KOPT-K1 (cell line): ENCODE data around the gene CC2D2A.

Source experiments
- H3K27ac ChIP-seq: fragments of 200-600 bp; sonication (generic); 2 replicates; pipeline ENCODE4 v1.5.1; 2016; ENCODE audit warnings: antibody characterized with exemption, mild to moderate bottlenecking, low read depth, low read length; ENCODE audit not compliant: poor library complexity, severe bottlenecking
- H3K36me3 ChIP-seq: fragments of 200-600 bp; sonication (generic); 2 replicates; pipeline ENCODE4 v1.5.1; 2017; ENCODE audit warnings: antibody characterized with exemption, mild to moderate bottlenecking, low read length, moderate library complexity; ENCODE audit not compliant: insufficient read depth
- H3K9me3 ChIP-seq: fragments of 200-600 bp; sonication (generic); 2 replicates; pipeline ENCODE4 v1.5.1; 2017; ENCODE audit warnings: antibody characterized with exemption, low read length, mild to moderate bottlenecking; ENCODE audit not compliant: insufficient read depth, poor library complexity, severe bottlenecking

CC2D2A gene

DNA sequence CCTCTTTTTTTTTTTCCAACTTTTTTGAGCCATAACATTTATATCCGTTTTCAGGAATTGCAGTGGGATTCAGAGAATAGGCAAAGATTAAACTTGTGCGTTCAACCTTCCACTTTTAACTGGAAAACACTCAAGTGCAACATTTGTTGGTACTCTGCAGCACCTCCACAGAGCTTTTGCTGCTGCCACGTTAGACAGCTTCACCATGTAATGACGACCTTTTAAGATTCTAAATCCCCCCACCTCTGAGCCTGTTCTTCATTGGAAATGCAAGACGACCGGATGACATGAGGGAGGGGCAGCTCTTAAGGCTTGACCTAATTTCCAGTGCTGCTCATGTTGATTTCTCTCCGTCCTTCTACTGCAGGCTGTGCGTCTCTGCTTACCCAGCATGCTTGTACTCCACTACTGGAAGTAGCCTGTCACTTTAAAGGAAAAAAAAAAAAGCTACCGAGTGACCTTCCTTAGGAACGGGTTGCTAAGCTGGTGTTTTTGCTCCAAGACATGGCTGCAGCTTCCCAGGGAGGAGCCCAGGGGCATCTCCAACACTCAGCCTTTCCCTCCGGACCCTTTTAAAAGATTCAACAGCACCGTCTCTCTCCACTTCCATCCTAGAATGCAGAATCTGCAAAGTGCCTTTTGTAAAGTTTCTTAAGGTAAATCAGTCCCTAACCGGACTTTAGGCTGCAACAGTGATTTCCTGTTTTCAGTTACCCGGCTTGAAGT, at the start of gene CC2D2A:
Gene CC2D2A (plus strand): TSS at position 481 of the 726 bp plus-strand sequence. CDS start 6,051 bp downstream, outside the sequence.
- H3K27ac ChIP-seq: no peak within 1 kb of the TSS
- no peaks in the 10 kb centered on the region for H3K9me3 ChIP-seq
- H3K36me3 ChIP-seq: no peaks in the 10 kb centered on the region

DNA sequence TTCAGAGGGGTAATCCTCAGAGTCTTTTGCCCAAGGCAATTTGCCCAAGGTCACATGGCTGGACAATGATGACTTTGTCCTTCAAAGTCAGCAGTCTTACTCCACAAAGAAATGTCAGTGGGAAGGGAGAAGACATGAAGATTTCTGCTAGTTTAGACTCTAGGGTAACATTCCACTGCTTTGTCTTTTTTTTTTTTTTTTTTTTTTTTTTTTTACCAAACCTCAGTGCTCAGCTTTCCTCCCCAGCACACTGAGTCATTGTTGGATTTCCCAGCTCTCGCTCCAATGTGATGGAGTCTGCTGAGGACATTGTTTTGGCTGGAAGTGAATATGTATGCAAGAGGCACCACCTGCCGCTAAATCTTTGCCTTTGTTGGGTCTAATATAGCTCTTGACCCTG, 49.0 kb upstream of the CC2D2A start:
- no peak overlapping the region for H3K27ac ChIP-seq

DNA sequence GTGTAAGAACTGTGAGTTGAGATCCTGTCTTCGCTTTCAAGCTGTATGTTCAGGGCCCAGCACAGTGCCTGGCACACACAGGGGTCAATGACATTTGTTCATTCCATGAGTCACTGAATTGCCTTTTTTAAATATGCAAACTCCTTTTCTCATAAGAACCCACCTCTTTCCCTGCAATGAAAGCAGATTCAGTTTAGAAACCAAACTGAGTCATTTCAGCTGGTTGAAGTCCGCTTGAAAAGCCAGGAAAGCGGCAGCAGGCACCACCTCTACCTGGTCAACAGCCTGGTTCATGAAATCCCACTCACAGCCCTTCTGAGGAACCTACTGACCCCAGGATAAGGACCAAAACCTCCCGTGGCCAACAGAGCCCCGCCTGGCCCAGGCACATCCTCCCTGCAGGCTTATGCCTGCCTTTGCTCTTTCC, 46.4 kb upstream of the CC2D2A start:
- H3K36me3 ChIP-seq: no peaks in the 10 kb centered on the region
- no peak overlapping the region for H3K27ac ChIP-seq

More for the DNA sequence above, 49.0 kb upstream of the CC2D2A start:
- H3K36me3 ChIP-seq: no peaks in the 10 kb centered on the region
- no peaks in the 10 kb centered on the region for H3K9me3 ChIP-seq

DNA sequence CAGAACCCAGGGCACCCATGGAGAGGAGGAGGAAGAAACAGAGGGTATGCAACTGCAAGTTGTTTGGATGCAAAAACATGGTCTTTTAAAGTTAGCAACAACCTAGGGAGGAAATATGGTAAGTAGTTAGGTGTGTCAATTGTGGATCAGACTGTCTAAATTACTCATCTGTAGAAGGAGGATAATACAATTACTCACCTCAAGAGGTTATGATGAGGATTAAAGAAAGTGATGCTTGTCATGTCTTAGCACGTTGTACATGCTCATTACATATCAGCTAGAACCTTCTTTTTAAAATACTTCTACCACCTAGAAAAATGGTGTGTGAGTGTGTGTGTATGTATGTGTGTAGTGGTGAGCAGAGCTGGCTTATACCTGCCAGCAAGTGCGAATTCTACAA, 44.2 kb upstream of the CC2D2A start:
- no peaks in the 10 kb centered on the region for H3K9me3 ChIP-seq
- H3K36me3 ChIP-seq: no peaks in the 10 kb centered on the region
- H3K27ac ChIP-seq: no peak overlapping the region

More for the DNA sequence above, 46.4 kb upstream of the CC2D2A start:
- no peaks in the 10 kb centered on the region for H3K9me3 ChIP-seq

DNA sequence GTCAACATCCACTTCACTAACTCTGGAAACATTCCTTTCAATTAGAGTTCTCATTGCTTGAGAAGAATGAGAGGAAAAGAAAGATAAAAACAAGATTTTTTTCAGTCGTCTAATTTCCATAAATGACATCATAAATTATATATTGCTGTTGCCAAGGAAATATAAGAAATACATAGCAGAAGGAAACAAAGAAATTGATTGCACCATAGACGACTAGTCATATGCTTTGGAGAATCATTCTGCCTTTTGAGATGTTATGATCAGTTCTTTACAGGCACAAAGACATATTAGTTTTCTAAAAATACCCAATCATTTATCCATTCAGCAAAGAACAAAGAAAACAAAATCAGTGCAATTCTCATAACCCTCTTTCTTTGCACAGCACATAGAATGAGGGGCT, 42.5 kb upstream of the CC2D2A start:
- Histone ChIP-seq H3K36me3 (no peaks in the 10 kb centered on the region), H3K27ac (no peak overlapping the region), H3K9me3 (no peaks in the 10 kb centered on the region)

DNA sequence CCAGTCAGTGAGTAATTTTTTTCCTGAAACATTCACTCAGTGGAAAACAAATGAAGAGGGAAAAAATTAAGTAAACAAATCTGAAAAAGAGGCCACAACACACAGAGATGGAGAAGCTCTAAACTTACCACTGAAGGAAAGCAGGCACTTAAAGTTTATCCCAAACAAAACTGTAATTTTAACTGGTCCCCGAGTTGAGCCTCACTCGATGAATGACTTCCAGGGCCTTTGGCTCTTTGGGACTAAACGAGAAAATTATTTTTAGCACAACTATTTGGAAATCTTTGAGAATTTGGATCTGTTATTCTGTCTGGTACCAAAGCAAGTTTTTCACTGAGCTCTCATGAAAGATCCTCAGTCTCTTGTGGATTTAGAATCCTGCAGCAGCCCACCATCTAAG, 42.0 kb upstream of the CC2D2A start, which contains the start of gene C1QTNF7:
Gene C1QTNF7 (plus strand): TSS at position 333 of the 400 bp plus-strand sequence. CDS start 7,711 bp downstream, outside the sequence.
- H3K36me3 ChIP-seq: no peaks in the 10 kb centered on the region
- no peak within 1 kb of the TSS for H3K27ac ChIP-seq
- no peaks in the 10 kb centered on the region for H3K9me3 ChIP-seq

DNA sequence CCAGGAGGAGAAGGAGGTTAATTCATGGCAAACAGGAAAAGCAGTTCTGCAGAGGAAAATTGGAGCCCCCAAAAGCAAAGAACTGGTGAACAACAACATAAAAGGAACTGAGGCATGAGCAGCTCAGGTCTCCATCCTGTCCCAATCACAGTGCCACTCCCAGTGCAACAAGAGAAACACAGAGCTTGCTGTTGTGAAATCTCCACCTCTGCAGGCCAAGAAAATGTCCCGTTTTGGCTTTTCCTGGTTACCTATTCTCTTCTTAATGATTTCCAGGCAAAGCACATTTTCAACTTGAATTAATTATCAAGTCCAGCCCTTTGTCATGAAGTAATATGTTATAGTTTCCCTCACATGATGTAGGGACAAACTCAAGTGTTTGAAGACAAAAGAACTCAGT, 41.1 kb upstream of the CC2D2A start:
- Histone ChIP-seq H3K36me3 (no peaks in the 10 kb centered on the region), H3K9me3 (no peaks in the 10 kb centered on the region), H3K27ac (no peak overlapping the region)

DNA sequence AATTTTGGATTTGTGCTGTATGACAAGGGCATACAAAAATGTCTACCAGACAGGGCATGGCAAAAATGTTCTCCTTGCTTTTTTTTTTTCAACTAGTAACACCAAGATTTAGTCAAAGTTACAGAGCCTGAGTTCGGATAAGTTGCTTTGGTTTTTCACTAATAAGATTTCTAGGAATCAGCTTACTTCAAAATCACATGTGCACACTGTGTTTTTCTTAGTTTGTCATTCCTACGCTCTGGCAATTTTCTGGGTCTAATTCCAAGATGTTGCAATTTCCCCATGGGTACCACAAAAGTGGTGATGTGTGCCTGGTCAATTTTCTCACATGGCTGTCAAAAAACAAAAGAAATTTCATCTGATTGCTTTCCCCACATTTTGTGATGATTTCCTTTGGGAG, 35.6 kb upstream of the CC2D2A start:
- Histone ChIP-seq H3K9me3 (no peaks in the 10 kb centered on the region), H3K36me3 (no peaks in the 10 kb centered on the region), H3K27ac (no peak overlapping the region)

DNA sequence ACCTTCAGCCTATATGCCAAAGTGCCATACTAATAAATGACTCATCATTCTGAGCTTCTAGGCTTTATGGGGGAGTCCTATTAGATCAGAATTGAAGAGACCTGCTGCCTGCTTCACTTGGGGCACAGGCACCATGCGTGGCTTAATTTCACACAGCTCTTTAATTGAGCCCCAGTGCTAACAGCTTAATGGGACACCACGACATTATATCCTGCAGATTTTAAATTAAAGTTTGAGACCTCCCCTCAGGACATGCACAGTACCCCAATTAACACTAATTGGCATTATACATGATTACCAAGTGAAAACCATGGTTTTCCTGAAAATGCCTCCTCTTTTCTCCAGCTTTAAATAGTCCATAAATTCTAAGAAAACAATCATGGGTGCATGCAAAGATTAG, 35.0 kb upstream of the CC2D2A start:
- H3K9me3 ChIP-seq: no peaks in the 10 kb centered on the region
- H3K36me3 ChIP-seq: no peaks in the 10 kb centered on the region
- no peak overlapping the region for H3K27ac ChIP-seq

DNA sequence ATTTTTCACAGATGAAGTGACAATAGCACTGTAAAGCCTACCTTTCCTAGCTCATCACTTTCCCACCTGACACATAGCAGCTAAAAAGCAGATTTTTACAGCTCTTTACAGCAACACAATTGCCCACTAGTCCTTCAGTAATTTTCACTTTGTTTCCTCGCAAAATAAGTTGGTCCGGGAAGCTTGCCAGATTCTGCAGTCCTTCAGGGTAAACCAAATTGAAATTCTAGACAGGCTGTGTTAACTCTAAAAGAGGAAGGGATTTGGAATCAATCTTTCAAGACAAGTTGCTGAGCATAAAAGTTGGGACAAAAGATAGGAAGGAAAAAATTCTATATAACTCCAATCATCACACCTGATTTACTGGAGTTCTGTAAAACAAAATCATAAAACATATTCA, 33.2 kb upstream of the CC2D2A start:
- H3K36me3 ChIP-seq: no peaks in the 10 kb centered on the region
- no peaks in the 10 kb centered on the region for H3K9me3 ChIP-seq
- no peak overlapping the region for H3K27ac ChIP-seq

DNA sequence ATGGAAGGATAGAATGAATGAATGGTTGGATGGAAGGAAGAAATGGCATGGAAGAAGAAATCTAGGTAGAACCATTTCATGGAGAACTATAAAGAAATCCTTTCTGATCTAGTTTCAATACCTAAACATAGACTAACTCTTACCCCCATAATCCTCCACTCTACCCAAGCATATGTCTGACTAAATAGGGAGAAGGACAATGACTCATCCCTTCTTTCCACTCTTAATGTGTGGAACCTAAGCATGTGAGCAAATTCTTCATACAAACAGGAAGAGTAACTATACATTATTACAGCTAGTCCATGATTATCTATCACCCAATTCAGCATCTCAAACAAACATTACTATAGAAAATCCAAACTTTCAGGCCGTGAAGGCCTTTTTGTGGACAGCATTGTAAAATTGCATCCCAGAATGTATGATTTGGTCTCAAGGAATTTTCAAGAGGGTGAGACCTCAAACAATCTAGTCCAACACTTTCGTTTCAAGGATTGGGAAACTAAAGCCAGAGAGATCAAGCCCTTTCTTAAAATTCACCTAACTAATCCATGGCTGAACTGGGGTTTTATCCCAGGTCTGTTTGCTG, 30.6 kb upstream of the CC2D2A start:
- H3K9me3 ChIP-seq: peaks cover 4% of the 10 kb centered on the region
- H3K27ac ChIP-seq: no peak overlapping the region
- H3K36me3 ChIP-seq: no peaks in the 10 kb centered on the region

DNA sequence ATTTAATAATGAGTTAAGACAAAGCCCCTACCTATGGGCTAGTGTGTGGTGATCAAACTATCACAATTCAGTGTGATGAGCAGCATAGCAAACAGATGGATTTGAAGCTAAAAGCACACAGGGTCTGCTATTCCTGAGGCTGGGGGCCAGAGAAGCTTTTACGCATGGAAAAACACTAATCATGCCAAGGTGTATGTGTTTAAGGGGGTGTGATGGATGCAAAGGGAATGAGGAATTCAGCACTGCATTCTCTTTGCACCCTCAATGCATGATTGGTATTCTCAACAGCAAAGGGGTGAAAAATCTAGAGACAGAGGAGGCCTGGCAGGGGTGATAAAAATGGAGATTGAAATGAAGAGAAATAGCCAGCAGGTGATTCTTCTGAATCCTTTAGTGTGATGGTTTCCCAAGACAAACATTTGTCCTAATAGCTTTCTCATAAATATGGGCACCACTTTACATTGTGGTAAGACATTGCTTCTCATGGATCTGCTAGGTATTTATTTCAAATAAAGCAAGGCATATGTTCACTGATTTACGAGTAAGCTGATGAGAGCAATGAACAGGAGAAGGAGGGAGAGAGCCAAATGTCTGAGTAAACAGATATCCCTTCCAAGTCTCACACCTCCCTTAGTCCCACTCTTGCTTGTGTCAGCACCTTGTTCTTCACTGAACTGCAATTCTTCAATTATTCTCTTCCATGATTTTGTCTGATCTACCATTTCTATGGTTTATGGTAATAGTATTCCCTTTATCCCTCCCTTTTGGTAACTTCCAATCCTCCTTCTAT, 26.1 kb upstream of the CC2D2A start:
- no peaks in the 10 kb centered on the region for H3K36me3 ChIP-seq
- H3K27ac ChIP-seq: no peak overlapping the region

DNA sequence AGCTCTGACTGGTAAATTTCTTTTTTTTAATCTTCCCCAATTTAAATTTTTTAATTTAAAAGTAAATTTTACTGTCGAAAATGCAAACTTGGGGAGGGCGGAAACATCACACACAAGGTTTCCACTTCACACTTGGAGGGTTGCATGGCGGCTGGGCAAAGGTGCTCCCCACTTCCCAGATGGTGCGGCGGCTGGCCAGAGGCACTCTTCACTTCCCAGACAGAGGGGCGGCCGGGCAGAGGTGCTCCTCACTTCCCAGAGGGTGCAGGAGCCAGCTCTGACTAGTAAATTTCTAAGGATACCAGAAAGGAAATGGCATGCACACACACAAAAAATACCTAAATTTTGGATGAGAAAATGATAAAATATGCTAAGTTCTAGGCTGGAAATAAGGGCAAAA, 25.4 kb upstream of the CC2D2A start:
- Histone ChIP-seq H3K36me3 (no peaks in the 10 kb centered on the region), H3K9me3 (peaks cover 4% of the 10 kb centered on the region), H3K27ac (no peak overlapping the region)

More for the DNA sequence above, 26.1 kb upstream of the CC2D2A start:
- H3K9me3 ChIP-seq: peaks cover 4% of the 10 kb centered on the region

DNA sequence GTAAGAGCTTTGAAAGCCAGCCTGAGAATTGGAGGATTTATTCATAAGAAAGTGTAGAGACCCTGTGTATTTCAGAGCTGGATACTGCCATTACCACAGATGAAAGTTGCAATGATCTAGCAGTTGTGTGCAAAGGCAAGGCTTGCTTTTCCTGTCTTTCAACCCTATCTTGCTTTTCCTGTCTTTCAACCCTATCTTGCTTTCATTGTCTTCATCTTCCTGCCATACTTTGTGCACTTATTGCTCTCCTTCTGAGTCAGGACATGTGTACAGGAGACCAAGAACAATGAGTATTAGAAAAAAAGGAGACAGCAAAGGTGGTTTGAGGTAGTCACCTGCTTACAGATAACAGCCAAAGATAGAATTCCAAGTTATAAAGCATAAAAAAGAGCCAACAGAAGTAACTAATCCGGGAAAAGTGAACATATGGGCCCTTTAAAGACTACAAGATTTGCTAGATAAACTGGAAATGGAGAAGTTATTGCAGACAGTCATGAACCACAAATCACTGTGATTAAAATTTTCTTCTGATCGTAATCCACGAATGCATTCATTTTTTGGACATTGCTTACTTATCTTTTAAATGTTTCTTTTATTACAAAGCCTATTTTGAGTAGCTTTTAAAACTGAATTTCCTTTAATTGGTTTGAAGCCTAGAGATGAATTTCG, 24.7 kb upstream of the CC2D2A start:
- peaks cover 4% of the 10 kb centered on the region for H3K9me3 ChIP-seq
- H3K27ac ChIP-seq: no peak overlapping the region
- H3K36me3 ChIP-seq: no peaks in the 10 kb centered on the region
